Hepatocyte (in vitro differentiated cells): Measurements from ENCODE around the gene ARHGDIB.

Experiments
- EZH2 ChIP-seq: fragments of 200-600 bp; sonication (generic); IDR thresholded peaks from 2 replicates; pipeline ENCODE4 v1.6.1; 2016; ENCODE audit warnings: antibody characterized with exemption, mild to moderate bottlenecking, borderline replicate concordance
- TF ChIP-seq, protein P1 (sequence below): fragments of 200-600 bp; sonication (generic); IDR thresholded peaks from 2 replicates; pipeline ENCODE4 v1.5.1; 2016; ENCODE audit warnings: antibody characterized with exemption, mild to moderate bottlenecking; ENCODE audit not compliant: poor library complexity

DNA sequence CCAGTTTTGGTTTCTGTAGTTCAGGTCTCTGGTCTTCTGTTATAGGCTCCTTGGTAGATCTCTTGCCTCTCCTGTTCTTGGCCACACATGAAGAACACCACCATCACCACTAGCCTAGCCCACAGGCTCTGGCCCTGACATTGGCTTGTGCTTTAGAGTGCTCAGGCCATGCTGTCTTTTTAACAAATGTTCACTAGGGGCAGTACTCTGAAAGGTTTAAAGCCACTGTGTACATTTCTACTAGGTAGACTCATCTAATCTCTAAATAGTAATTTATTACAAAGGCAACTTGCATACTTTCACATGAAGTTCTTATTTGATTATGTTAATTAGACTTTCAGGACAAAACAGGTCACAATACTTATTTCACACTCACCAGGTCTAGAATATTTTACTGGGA is 49.8 kb upstream of the ARHGDIB start:
- TF ChIP-seq, protein P1, sequence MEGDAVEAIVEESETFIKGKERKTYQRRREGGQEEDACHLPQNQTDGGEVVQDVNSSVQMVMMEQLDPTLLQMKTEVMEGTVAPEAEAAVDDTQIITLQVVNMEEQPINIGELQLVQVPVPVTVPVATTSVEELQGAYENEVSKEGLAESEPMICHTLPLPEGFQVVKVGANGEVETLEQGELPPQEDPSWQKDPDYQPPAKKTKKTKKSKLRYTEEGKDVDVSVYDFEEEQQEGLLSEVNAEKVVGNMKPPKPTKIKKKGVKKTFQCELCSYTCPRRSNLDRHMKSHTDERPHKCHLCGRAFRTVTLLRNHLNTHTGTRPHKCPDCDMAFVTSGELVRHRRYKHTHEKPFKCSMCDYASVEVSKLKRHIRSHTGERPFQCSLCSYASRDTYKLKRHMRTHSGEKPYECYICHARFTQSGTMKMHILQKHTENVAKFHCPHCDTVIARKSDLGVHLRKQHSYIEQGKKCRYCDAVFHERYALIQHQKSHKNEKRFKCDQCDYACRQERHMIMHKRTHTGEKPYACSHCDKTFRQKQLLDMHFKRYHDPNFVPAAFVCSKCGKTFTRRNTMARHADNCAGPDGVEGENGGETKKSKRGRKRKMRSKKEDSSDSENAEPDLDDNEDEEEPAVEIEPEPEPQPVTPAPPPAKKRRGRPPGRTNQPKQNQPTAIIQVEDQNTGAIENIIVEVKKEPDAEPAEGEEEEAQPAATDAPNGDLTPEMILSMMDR, result peak; percentile 17
- no peak for TF ChIP-seq EZH2
